ENCODE measurements around the gene LUM. TPM values are rescaled to one million over a fixed set of nuclear protein-coding genes. Genes with fewer than 3 reads are reported as not detected.

The LUM gene
- total and polyA plus RNA-seq, 2 donors (not counting 3 experiments of a cell fraction or from before 2014, with no cell fraction given): 0.29 to 1.9 TPM

GRCh38 chr12:91072931-91073330 lies 38.4 kb downstream of the LUM start:
- dilution Hi-C loops (cut with MboI; ENCODE audit: extremely low pct_ligation_motif_present, low sequenced_read_pairs): no loop called here
- intact Hi-C loops (cut with micrococcal nuclease): no loop called here
- FAIRE-seq (no peak), DNase-seq (ENCODE audit: low read depth, low spot score) (no peak)
- Histone ChIP-seq H3K27me3 (ENCODE audit: control insufficient read depth in 2 of 2, insufficient read depth in 2 of 2, low read length in 2 of 2) (no peaks in the 10 kb centered on the region), H4K20me1 (replicated peaks; ENCODE audit: control insufficient read depth, extremely low read depth, insufficient read depth, low read length) (no peaks in the 10 kb centered on the region), H3K9me3 (replicated peaks; ENCODE audit: control insufficient read depth, insufficient read depth, low read length) (no peaks in the 10 kb centered on the region), H3K4me1 (ENCODE audit: control insufficient read depth, extremely low read depth, insufficient read depth, low read length) (no peaks in the 10 kb centered on the region), H3K4me3 (replicated peaks in 1 of 3; ENCODE audit: insufficient read depth in 1 of 3, low read depth in 1 of 3, low read length in 3 of 3) (no peak overlapping the region), H3K9ac (replicated peaks; ENCODE audit: extremely low read depth, insufficient read depth, low read length) (no peak overlapping the region), H3K36me3 (ENCODE audit: control insufficient read depth in 2 of 2, extremely low read depth in 1 of 2, insufficient read depth in 2 of 2, low read length in 2 of 2) (no peaks in the 10 kb centered on the region), H2AFZ (ENCODE audit: low read depth, low read length) (no peak overlapping the region), H3K4me2 (ENCODE audit: insufficient read depth, low read length) (no peak overlapping the region), H3K79me2 (ENCODE audit: control insufficient read depth, insufficient read depth, low read length) (no peaks in the 10 kb centered on the region), H3K27ac (ENCODE audit: insufficient read depth, low read depth, low read length) (no peak overlapping the region), H3K9me1 (replicated peaks; ENCODE audit: control insufficient read depth, extremely low read depth, insufficient read depth, low read length) (no peaks in the 10 kb centered on the region)
- POLR2A ChIA-PET: no interaction called here
- CTCF ChIA-PET: interaction anchor here (0.8 to 1.1 kb wide), 2 partner anchors 9 to 87 kb away, joined by 3 read pairs; no protein-coding TSS in a partner anchor
- TF ChIP-seq JUN (IDR thresholded peaks at IDR 0.05; ENCODE audit: borderline replicate concordance, insufficient read depth, insufficient read length, low read depth) (no peak), POLR2A (IDR thresholded peaks at IDR 0.05; ENCODE audit: low read depth, low read length) (no peak), CTCF (IDR thresholded peaks at IDR 0.05; ENCODE audit: extremely low read depth in 1 of 2, insufficient read depth in 1 of 2, low read depth in 1 of 2, low read length in 2 of 2) (no peak), MAX (IDR thresholded peaks at IDR 0.05; ENCODE audit: insufficient read depth, insufficient read length) (no peak), FOS (IDR thresholded peaks at IDR 0.05; ENCODE audit: borderline replicate concordance, insufficient read depth, low read length) (no peak), MYC (IDR thresholded peaks at IDR 0.05; ENCODE audit: low read depth, low read length) (no peak), EZH2 (IDR thresholded peaks at IDR 0.05; ENCODE audit: borderline replicate concordance, low read depth, low read length, severe bottlenecking) (no peak), POLR2AphosphoS5 (IDR thresholded peaks at IDR 0.05; ENCODE audit: insufficient read depth, low read depth, low read length) (no peak), GATA2 (IDR thresholded peaks at IDR 0.05; ENCODE audit: insufficient read depth, insufficient read length, low read depth, low read length) (no peak)
- no TSS peak for BruUV-seq (replicated peaks)

Data from endothelial cell of umbilical vein (primary cell).